HepG2 (cell line): ENCODE data around the gene NTM. TPM values are rescaled to one million over a fixed set of nuclear protein-coding genes. Genes with fewer than 3 reads are reported as not detected.

Source experiments
- ATAC-seq: fragments of 200-7000 bp; cut with Tn5 transposase; 3 replicates; pipeline ENCODE4 v1.9.1; 2020; ENCODE audit warnings: mild to moderate bottlenecking, moderate library complexity
- BruUV-seq: library from RNA; stranded (reverse); fragments of 400-500 nt; replicated peaks from 2 replicates; lab custom pipeline; 2021; lab: Mats Ljungman, UMichigan
- CTCF ChIA-PET: fragments of 300-600 bp; formaldehyde crosslinking; extraction: SDS; loops from one replicate; lab custom pipeline; 2021; ENCODE audit warnings: low total read pairs, inconsistent platforms, low intra/inter-chr PET ratio; lab: Yijun Ruan, JAX
- POLR2A ChIA-PET: fragments of 350-600 bp; sonication (Branson Sonifier 250); formaldehyde crosslinking; loops from one replicate; lab custom pipeline; 2020; ENCODE audit warnings: antibody characterized with exemption, inconsistent platforms; lab: Yijun Ruan, JAX
- DNase-seq: peaks from one replicate; pipeline ENCODE4 v3.0.0-alpha.2; 2015; ENCODE audit warnings: low spot score
- FAIRE-seq: peaks from 3 replicates; lab custom pipeline; 2011; peaks lifted over from hg19 to GRCh38; lab: Jason Lieb, UNC
- H2AFZ ChIP-seq: one replicate; pipeline ENCODE4 v1.6.1; 2011; ENCODE audit warnings: low read length, inconsistent platforms
- H3K27ac ChIP-seq: fragments of 300-600 bp; 3 replicates; pipeline ENCODE4 v1.8.0; 2011; ENCODE audit warnings: mixed run types, mild to moderate bottlenecking, mixed read lengths, low read length, inconsistent platforms; ENCODE audit not compliant: insufficient read depth; ENCODE audit errors: extremely low read length
- H3K27me3 ChIP-seq, 2 experiments: fragments of 200-600 bp in 1 of 2; 2 replicates in 1 of 2; 3 replicates in 1 of 2; pipeline versions ENCODE4 v1.6.0 to v1.8.0; 2011; ENCODE audit warnings: low read length in 2 of 2, mild to moderate bottlenecking in 2 of 2, moderate library complexity in 2 of 2, inconsistent platforms in 1 of 2; ENCODE audit not compliant: insufficient read depth in 2 of 2, control insufficient read depth in 1 of 2
- H3K36me3 ChIP-seq, 2 experiments: fragments of 200-600 bp in 1 of 2; replicated peaks in 1 of 2; 2 replicates in 1 of 2; 3 replicates in 1 of 2; pipeline versions ENCODE4 v1.5.1 to v1.8.0; 2011; ENCODE audit warnings: low read length in 2 of 2, inconsistent platforms in 1 of 2; ENCODE audit not compliant: insufficient read depth in 2 of 2, control insufficient read depth in 1 of 2
- H3K4me1 ChIP-seq: 2 replicates; pipeline ENCODE4 v1.5.1; 2012; ENCODE audit warnings: low read length, inconsistent platforms; ENCODE audit not compliant: insufficient read depth
- H3K4me2 ChIP-seq: 2 replicates; pipeline ENCODE4 v1.6.0; 2011; ENCODE audit warnings: low read depth, low read length, inconsistent platforms
- H3K4me3 ChIP-seq, 3 experiments: fragments of 200-600 bp in 1 of 3; sonication (generic), shearing (Covaris generic) in 1 of 3; replicated peaks in 1 of 3; 2 replicates each; pipeline ENCODE4 v1.5.1; 2011 to 2016; ENCODE audit warnings: low read length in 3 of 3, inconsistent platforms in 2 of 3, low read depth in 2 of 3, mild to moderate bottlenecking in 2 of 3, control low read depth in 1 of 3, mixed read lengths in 1 of 3; ENCODE audit not compliant: insufficient read depth in 1 of 3
- H3K79me2 ChIP-seq: one replicate; pipeline ENCODE4 v1.6.1; 2011; ENCODE audit warnings: low read length, inconsistent platforms; ENCODE audit not compliant: insufficient read depth
- H3K9ac ChIP-seq: 2 replicates; pipeline ENCODE4 v1.6.0; 2011; ENCODE audit warnings: mild to moderate bottlenecking, low read depth, low read length, inconsistent platforms; ENCODE audit not compliant: insufficient read depth
- H3K9me3 ChIP-seq: 2 replicates; pipeline ENCODE4 v1.5.1; 2012; ENCODE audit warnings: mild to moderate bottlenecking, low read length
- H4K20me1 ChIP-seq: 2 replicates; pipeline ENCODE4 v1.6.0; 2011; ENCODE audit warnings: inconsistent platforms, mild to moderate bottlenecking, low read length, moderate library complexity; ENCODE audit not compliant: insufficient read depth
- FOSL2 ChIP-seq: sonication (generic); formaldehyde crosslinking; IDR thresholded peaks from 2 replicates; pipeline ENCODE4 v1.4.0; 2020; ENCODE audit warnings: missing genetic modification reagents
- MBNL3 ChIP-seq: fragments of 250-450 bp; sonication (Bioruptor Pico); conservative IDR thresholded peaks from 2 replicates; pipeline ENCODE4 v1.8.0; 2022; ENCODE audit warnings: mild to moderate bottlenecking, inconsistent platforms
- PCBP2 ChIP-seq: fragments of 200-400 bp; formaldehyde crosslinking; optimal IDR thresholded peaks from 2 replicates; pipeline ENCODE3; 2018; ENCODE audit warnings: low read length, low read depth; ENCODE audit not compliant: poor library complexity, severe bottlenecking
- SP4 ChIP-seq: sonication (generic); formaldehyde crosslinking; IDR thresholded peaks from 2 replicates; pipeline ENCODE4 v1.8.1; 2023; ENCODE audit warnings: mild to moderate bottlenecking, missing genetic modification reagents
- SRSF4 ChIP-seq: fragments of 200-400 bp; formaldehyde crosslinking; IDR thresholded peaks from one replicate; pipeline ENCODE4 v1.6.1; 2018; ENCODE audit warnings: mild to moderate bottlenecking, low read depth, low read length, moderate library complexity; ENCODE audit not compliant: poor library complexity, severe bottlenecking
- ZNF510 ChIP-seq: sonication (generic); formaldehyde crosslinking; IDR thresholded peaks from 2 replicates; pipeline ENCODE4 v1.4.0; 2020; ENCODE audit warnings: low read depth, mild to moderate bottlenecking, missing genetic modification reagents
- ZNF839 ChIP-seq: sonication (generic); formaldehyde crosslinking; IDR thresholded peaks from 2 replicates; pipeline ENCODE4 v1.4.0; 2020; ENCODE audit warnings: missing genetic modification reagents, mild to moderate bottlenecking, borderline replicate concordance
- ZSCAN30 ChIP-seq: sonication (generic); formaldehyde crosslinking; IDR thresholded peaks from 2 replicates; pipeline ENCODE4 v1.5.0; 2020; ENCODE audit warnings: mild to moderate bottlenecking, missing genetic modification reagents
- WGBS: methylation state at CpG from one replicate; pipeline ENCODE4 v1.1.6; 2017; ENCODE audit warnings: low lambda C conversion rate; 5-methylcytosine and 5-hydroxymethylcytosine counted together
- in situ Hi-C: cut with HindIII; loops from 2 replicates; pipeline ENCODE4 v1.10.0; 2017; ENCODE audit warnings: low pct_unique_long_range_greater_than_20kb; ENCODE audit not compliant: extremely low pct_ligation_motif_present
- intact Hi-C: fragments of 100-400 bp; cut with micrococcal nuclease; formaldehyde crosslinking; loops from one replicate; pipeline ENCODE4 v1.10.0; 2022; ENCODE audit not compliant: unreplicated experiment
- polyA plus RNA-seq, 8 experiments: library from polyadenylated mRNA; depleted of rRNA in 3 of 8; stranded (reverse) in 7 of 8; unstranded in 1 of 8; fragments of >200 nt; fragmentation: Illumina TruSeq in 4 of 8; extraction: Trizol in 4 of 8; gene quantifications; 2 replicates each; pipeline versions ENCODE4 v1.2.1 to v1.2.3, GENCODE V29; 2011 to 2016; ENCODE audit warnings: low read depth in 4 of 8, missing spikeins in 1 of 8, mixed read lengths in 1 of 8; ENCODE audit not compliant: insufficient read depth in 1 of 8
- total RNA-seq, 5 experiments: library from RNA; depleted of rRNA; stranded (reverse); fragments of >200 nt; fragmentation: Illumina TruSeq; extraction: Trizol; gene quantifications; 2 replicates each; pipeline ENCODE4 v1.2.3, GENCODE V29; 2016; ENCODE audit warnings: low read depth in 1 of 5
- TF ChIP-seq, protein P1 (sequence below): sonication (generic); formaldehyde crosslinking; IDR thresholded peaks from 2 replicates; pipeline ENCODE4 v1.5.1; 2020; ENCODE audit warnings: missing genetic modification reagents, mild to moderate bottlenecking, borderline replicate concordance
- TF ChIP-seq, protein P2 (sequence below): sonication (generic); formaldehyde crosslinking; conservative IDR thresholded peaks from 2 replicates; pipeline ENCODE4 v1.8.0; 2022; ENCODE audit warnings: low read depth, missing genetic modification reagents
- TF ChIP-seq, protein P3 (sequence below): sonication (generic); formaldehyde crosslinking; IDR thresholded peaks from 2 replicates; pipeline ENCODE4 v1.4.0; 2020; ENCODE audit warnings: missing genetic modification reagents
- TF ChIP-seq, protein P4 (sequence below): sonication (generic); formaldehyde crosslinking; IDR thresholded peaks from 2 replicates; pipeline ENCODE4 v1.5.0; 2020; ENCODE audit warnings: mild to moderate bottlenecking, missing genetic modification reagents, borderline replicate concordance
- TF ChIP-seq, protein P5 (sequence below), 2 experiments: fragments of 450-650 bp in 1 of 2; sonication (generic) in 1 of 2; formaldehyde crosslinking; IDR thresholded peaks; 2 replicates each; pipeline versions ENCODE4 v1.5.0 to v1.8.0; 2020 to 2022; ENCODE audit warnings: mild to moderate bottlenecking in 1 of 2, missing genetic modification reagents in 1 of 2

Gene NTM
- total and polyA plus RNA-seq, 2 of the 13 experiments (the other 11 are each of a cell fraction or from before 2014, with no cell fraction given): not detected

DNA sequence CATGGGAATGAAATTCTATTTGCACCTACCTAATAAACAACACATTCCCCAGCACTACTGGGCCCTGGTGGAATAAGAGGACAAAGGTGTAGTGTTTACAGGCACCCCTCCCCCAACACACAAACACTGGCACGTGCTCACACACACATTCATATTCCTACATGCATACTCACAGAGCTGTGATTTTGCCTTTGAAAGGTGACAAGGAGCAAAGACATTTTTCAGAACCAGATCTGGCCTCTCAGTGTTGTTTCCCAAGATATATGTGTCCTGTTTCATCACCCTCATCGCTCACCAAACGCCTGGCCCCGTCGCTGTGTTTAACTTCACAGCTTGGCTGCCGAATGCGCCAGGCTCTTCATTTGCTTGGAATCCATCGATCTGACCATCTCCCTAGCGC lies 292.6 kb downstream of the NTM start:
- Histone ChIP-seq H4K20me1 (no peaks in the 10 kb centered on the region), H3K27ac (no peak overlapping the region), H3K4me1 (no peaks in the 10 kb centered on the region), H3K4me3 (no peak overlapping the region), H3K27me3 (peaks cover 5 to 38% of the 10 kb centered on the region in 2 experiments), H3K4me2 (no peak overlapping the region), H3K9ac (no peak overlapping the region), H2AFZ (no peak overlapping the region), H3K36me3 (no peaks in the 10 kb centered on the region), H3K9me3 (no peaks in the 10 kb centered on the region), H3K79me2 (no peaks in the 10 kb centered on the region)
- FAIRE-seq: no peak
- no peak for DNase-seq
- CTCF ChIA-PET: no interaction called here
- in situ Hi-C loops: no loop called here
- no TSS peak for BruUV-seq
- intact Hi-C loops: no loop called here
- no peak for ATAC-seq
- POLR2A ChIA-PET: no interaction called here
- WGBS: 49% methylated on average over 9 of the region's 9 CpGs
- TF ChIP-seq, protein P1, sequence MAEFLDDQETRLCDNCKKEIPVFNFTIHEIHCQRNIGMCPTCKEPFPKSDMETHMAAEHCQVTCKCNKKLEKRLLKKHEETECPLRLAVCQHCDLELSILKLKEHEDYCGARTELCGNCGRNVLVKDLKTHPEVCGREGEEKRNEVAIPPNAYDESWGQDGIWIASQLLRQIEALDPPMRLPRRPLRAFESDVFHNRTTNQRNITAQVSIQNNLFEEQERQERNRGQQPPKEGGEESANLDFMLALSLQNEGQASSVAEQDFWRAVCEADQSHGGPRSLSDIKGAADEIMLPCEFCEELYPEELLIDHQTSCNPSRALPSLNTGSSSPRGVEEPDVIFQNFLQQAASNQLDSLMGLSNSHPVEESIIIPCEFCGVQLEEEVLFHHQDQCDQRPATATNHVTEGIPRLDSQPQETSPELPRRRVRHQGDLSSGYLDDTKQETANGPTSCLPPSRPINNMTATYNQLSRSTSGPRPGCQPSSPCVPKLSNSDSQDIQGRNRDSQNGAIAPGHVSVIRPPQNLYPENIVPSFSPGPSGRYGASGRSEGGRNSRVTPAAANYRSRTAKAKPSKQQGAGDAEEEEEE: no peak
- TF ChIP-seq SRSF4: no peak
- TF ChIP-seq, protein P2, sequence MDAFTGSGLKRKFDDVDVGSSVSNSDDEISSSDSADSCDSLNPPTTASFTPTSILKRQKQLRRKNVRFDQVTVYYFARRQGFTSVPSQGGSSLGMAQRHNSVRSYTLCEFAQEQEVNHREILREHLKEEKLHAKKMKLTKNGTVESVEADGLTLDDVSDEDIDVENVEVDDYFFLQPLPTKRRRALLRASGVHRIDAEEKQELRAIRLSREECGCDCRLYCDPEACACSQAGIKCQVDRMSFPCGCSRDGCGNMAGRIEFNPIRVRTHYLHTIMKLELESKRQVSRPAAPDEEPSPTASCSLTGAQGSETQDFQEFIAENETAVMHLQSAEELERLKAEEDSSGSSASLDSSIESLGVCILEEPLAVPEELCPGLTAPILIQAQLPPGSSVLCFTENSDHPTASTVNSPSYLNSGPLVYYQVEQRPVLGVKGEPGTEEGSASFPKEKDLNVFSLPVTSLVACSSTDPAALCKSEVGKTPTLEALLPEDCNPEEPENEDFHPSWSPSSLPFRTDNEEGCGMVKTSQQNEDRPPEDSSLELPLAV (CRISPR knock-in tag): no peak
- no peak for TF ChIP-seq ZNF839
- TF ChIP-seq FOSL2: no peak
- no peak for TF ChIP-seq ZNF510
- no peak for TF ChIP-seq MBNL3
- no peak for TF ChIP-seq SP4 (CRISPR knock-in tag)
- TF ChIP-seq, protein P3, sequence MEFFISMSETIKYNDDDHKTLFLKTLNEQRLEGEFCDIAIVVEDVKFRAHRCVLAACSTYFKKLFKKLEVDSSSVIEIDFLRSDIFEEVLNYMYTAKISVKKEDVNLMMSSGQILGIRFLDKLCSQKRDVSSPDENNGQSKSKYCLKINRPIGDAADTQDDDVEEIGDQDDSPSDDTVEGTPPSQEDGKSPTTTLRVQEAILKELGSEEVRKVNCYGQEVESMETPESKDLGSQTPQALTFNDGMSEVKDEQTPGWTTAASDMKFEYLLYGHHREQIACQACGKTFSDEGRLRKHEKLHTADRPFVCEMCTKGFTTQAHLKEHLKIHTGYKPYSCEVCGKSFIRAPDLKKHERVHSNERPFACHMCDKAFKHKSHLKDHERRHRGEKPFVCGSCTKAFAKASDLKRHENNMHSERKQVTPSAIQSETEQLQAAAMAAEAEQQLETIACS: no peak
- no peak for TF ChIP-seq ZSCAN30
- TF ChIP-seq, protein P4, sequence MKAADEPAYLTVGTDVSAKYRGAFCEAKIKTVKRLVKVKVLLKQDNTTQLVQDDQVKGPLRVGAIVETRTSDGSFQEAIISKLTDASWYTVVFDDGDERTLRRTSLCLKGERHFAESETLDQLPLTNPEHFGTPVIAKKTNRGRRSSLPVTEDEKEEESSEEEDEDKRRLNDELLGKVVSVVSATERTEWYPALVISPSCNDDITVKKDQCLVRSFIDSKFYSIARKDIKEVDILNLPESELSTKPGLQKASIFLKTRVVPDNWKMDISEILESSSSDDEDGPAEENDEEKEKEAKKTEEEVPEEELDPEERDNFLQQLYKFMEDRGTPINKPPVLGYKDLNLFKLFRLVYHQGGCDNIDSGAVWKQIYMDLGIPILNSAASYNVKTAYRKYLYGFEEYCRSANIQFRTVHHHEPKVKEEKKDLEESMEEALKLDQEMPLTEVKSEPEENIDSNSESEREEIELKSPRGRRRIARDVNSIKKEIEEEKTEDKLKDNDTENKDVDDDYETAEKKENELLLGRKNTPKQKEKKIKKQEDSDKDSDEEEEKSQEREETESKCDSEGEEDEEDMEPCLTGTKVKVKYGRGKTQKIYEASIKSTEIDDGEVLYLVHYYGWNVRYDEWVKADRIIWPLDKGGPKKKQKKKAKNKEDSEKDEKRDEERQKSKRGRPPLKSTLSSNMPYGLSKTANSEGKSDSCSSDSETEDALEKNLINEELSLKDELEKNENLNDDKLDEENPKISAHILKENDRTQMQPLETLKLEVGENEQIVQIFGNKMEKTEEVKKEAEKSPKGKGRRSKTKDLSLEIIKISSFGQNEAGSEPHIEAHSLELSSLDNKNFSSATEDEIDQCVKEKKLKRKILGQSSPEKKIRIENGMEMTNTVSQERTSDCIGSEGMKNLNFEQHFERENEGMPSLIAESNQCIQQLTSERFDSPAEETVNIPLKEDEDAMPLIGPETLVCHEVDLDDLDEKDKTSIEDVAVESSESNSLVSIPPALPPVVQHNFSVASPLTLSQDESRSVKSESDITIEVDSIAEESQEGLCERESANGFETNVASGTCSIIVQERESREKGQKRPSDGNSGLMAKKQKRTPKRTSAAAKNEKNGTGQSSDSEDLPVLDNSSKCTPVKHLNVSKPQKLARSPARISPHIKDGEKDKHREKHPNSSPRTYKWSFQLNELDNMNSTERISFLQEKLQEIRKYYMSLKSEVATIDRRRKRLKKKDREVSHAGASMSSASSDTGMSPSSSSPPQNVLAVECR: no peak
- TF ChIP-seq, protein P5, sequence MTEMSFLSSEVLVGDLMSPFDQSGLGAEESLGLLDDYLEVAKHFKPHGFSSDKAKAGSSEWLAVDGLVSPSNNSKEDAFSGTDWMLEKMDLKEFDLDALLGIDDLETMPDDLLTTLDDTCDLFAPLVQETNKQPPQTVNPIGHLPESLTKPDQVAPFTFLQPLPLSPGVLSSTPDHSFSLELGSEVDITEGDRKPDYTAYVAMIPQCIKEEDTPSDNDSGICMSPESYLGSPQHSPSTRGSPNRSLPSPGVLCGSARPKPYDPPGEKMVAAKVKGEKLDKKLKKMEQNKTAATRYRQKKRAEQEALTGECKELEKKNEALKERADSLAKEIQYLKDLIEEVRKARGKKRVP (CRISPR knock-in tag; IDR thresholded peaks at IDR 0.05): no peak
- TF ChIP-seq PCBP2: no peak
